Common myeloid progenitor, CD34-positive (primary cell): ENCODE measurements around the gene FES.

Source experiments
- CTCF ChIA-PET: fragments of 350-600 bp; sonication (Branson Sonifier 250); formaldehyde crosslinking; loops from one replicate; lab custom pipeline; 2021; ENCODE audit warnings: antibody characterized with exemption; lab: Charles Lee
- POLR2A ChIA-PET: fragments of 350-600 bp; sonication (Branson Sonifier 250); formaldehyde crosslinking; loops from one replicate; lab custom pipeline; 2021; ENCODE audit warnings: antibody characterized with exemption; lab: Charles Lee
- DNase-seq, 3 donors: peaks; one replicate each; pipeline versions ENCODE4 v3.0.0 to v3.0.0-alpha.2; 2013
- H3K27ac ChIP-seq, 2 experiments: 1 replicate in 1 of 2; 2 replicates in 1 of 2; pipeline ENCODE4 v1.7.0; 2013; ENCODE audit warnings: inconsistent platforms in 2 of 2, low read length in 2 of 2, mild to moderate bottlenecking in 2 of 2, low read depth in 1 of 2, moderate library complexity in 1 of 2; ENCODE audit not compliant: severe bottlenecking in 2 of 2, insufficient read depth in 1 of 2, poor library complexity in 1 of 2
- H3K27me3 ChIP-seq, 5 experiments: replicated peaks in 2 of 5; 1 replicate in 3 of 5; 2 replicates in 2 of 5; pipeline versions ENCODE4 v1.6.1 to v1.7.0; 2013; ENCODE audit warnings: low read length in 4 of 5, mild to moderate bottlenecking in 2 of 5, moderate library complexity in 2 of 5, inconsistent platforms in 1 of 5; ENCODE audit not compliant: insufficient read depth in 5 of 5, control insufficient read depth in 4 of 5
- H3K36me3 ChIP-seq, 4 experiments: 1 replicate in 2 of 4; 2 replicates in 2 of 4; pipeline versions ENCODE4 v1.6.1 to v1.7.0; 2013; ENCODE audit warnings: low read length in 3 of 4, control low read depth in 1 of 4, mild to moderate bottlenecking in 1 of 4; ENCODE audit not compliant: control insufficient read depth in 4 of 4, insufficient read depth in 4 of 4
- H3K4me1 ChIP-seq, 4 experiments: 1 replicate in 3 of 4; 2 replicates in 1 of 4; pipeline versions ENCODE4 v1.6.1 to v1.7.1; 2013; ENCODE audit warnings: low read length in 3 of 4, mild to moderate bottlenecking in 3 of 4, control low read depth in 1 of 4, inconsistent platforms in 1 of 4, moderate library complexity in 1 of 4; ENCODE audit not compliant: control insufficient read depth in 4 of 4, insufficient read depth in 4 of 4; ENCODE audit errors: control extremely low read depth in 1 of 4
- H3K4me3 ChIP-seq, 7 experiments: 1 replicate in 4 of 7; 2 replicates in 3 of 7; pipeline versions ENCODE4 v1.5.1 to v1.7.0; 2013; ENCODE audit warnings: mild to moderate bottlenecking in 7 of 7, low read length in 6 of 7, moderate library complexity in 6 of 7, inconsistent platforms in 2 of 7, low read depth in 2 of 7, control low read depth in 1 of 7; ENCODE audit not compliant: insufficient read depth in 4 of 7, control insufficient read depth in 1 of 7; ENCODE audit errors: extremely low read depth in 1 of 7
- H3K9me3 ChIP-seq, 5 experiments: 1 replicate in 4 of 5; 2 replicates in 1 of 5; pipeline versions ENCODE4 v1.6.1 to v1.7.1; 2013; ENCODE audit warnings: low read length in 4 of 5, mild to moderate bottlenecking in 2 of 5, inconsistent platforms in 1 of 5, low read depth in 1 of 5, moderate library complexity in 1 of 5; ENCODE audit not compliant: control insufficient read depth in 4 of 5, insufficient read depth in 2 of 5; ENCODE audit errors: control extremely low read depth in 1 of 5
- WGBS: methylation state at CpG from one replicate; pipeline ENCODE4 v1.1.5; 2013; ENCODE audit not compliant: insufficient coverage; 5-methylcytosine and 5-hydroxymethylcytosine counted together

Gene FES

GRCh38 chr15:90882781-90883525 lies 1.4 kb upstream of the FES start:
- H3K4me1 ChIP-seq = peaks cover 0 to 44% (median 40%) of the 10 kb centered on the region in 4 experiments
- peak in 1 of 3 donors; percentile 27 for DNase-seq
- peak overlapping the region; percentile 68 to 89 for H3K27ac ChIP-seq
- WGBS = 74% methylated on average over 4 of the region's 13 CpGs
- H3K9me3 ChIP-seq = no peaks in the 10 kb centered on the region
- peaks cover 5 to 67% (median 45%) of the 10 kb centered on the region in 4 experiments for H3K36me3 ChIP-seq
- no peaks in the 10 kb centered on the region for H3K27me3 ChIP-seq
- H3K4me3 ChIP-seq = peak overlapping the region in 1 of 7 experiments; percentile 85
- POLR2A ChIA-PET = no interaction called here
- CTCF ChIA-PET = interaction anchor here (1.0 kb wide), 1 partner anchor 22 kb away, joined by 3 read pairs; no protein-coding TSS in a partner anchor

GRCh38 chr15:90883526-90883975 lies 753 bp upstream of the FES start:
- 77% methylated on average over 6 of the region's 7 CpGs for WGBS

GRCh38 chr15:90884719-90885431 lies 571 bp downstream of the FES start:
- Histone ChIP-seq H3K4me1 (peaks cover 0 to 44% (median 40%) of the 10 kb centered on the region in 4 experiments), H3K27me3 (no peaks in the 10 kb centered on the region), H3K27ac (peak overlapping the region; percentile 66 to 89), H3K36me3 (peaks cover 8 to 65% (median 42%) of the 10 kb centered on the region in 4 experiments), H3K4me3 (peak overlapping the region; percentile 42 to 86 (median 76)), H3K9me3 (no peaks in the 10 kb centered on the region)
- 8% methylated on average over 16 of the region's 16 CpGs for WGBS
- CTCF ChIA-PET = interaction anchor here (0.6 to 3.9 kb wide), 51 partner anchors 9 to 592 kb away, joined by 3 to 35 read pairs (median 4); partner anchors contain the start of gene HDDC3
- no peak for DNase-seq
- POLR2A ChIA-PET = interaction anchor here (0.6 to 2.8 kb wide), 7 partner anchors 14 to 237 kb away, joined by 3 to 9 read pairs (median 5); partner anchors contain the start of gene MAN2A2

More at GRCh38 chr15:90883526-90883975, 753 bp upstream of the FES start:
- peak in 1 of 3 donors; percentile 30 for DNase-seq
- peaks cover 0 to 44% (median 40%) of the 10 kb centered on the region in 4 experiments for H3K4me1 ChIP-seq
- POLR2A ChIA-PET = no interaction called here
- no peaks in the 10 kb centered on the region for H3K9me3 ChIP-seq
- no peaks in the 10 kb centered on the region for H3K27me3 ChIP-seq
- H3K4me3 ChIP-seq = peak overlapping the region in 6 of 7 experiments; percentile 42 to 86 (median 80)
- peaks cover 5 to 67% (median 44%) of the 10 kb centered on the region in 4 experiments for H3K36me3 ChIP-seq
- peak overlapping the region; percentile 68 to 89 for H3K27ac ChIP-seq
- CTCF ChIA-PET = interaction anchor here (1.0 to 3.9 kb wide), 2 partner anchors 22 to 183 kb away, joined by 3 to 24 read pairs; no protein-coding TSS in a partner anchor

- 13% methylated on average over 22 of the region's 23 CpGs for WGBS
Observed at GRCh38 chr15:90885432-90886290, 1.4 kb downstream of the FES start.

GRCh38 chr15:90886291-90886614 lies 1.9 kb downstream of the FES start:
- no peak for DNase-seq
- Histone ChIP-seq H3K4me3 (peak overlapping the region in 5 of 7 experiments; percentile 4 to 86 (median 76)), H3K27ac (no peak overlapping the region), H3K36me3 (peaks cover 11 to 65% (median 39%) of the 10 kb centered on the region in 4 experiments), H3K4me1 (peaks cover 0 to 44% (median 40%) of the 10 kb centered on the region in 4 experiments), H3K9me3 (no peaks in the 10 kb centered on the region), H3K27me3 (no peaks in the 10 kb centered on the region)
- CTCF ChIA-PET = interaction anchor here (0.7 to 3.9 kb wide), 44 partner anchors 10 to 566 kb away, joined by 3 to 35 read pairs (median 5); partner anchors contain the start of genes BLM and HDDC3
- POLR2A ChIA-PET = interaction anchor here (0.6 to 2.8 kb wide), 6 partner anchors 16 to 322 kb away, joined by 3 to 9 read pairs (median 5); partner anchors contain the start of genes BLM and MAN2A2
- WGBS = 81% methylated on average over 2 of the region's 5 CpGs

More at GRCh38 chr15:90885432-90886290, 1.4 kb downstream of the FES start:
- Histone ChIP-seq H3K4me1 (peaks cover 0 to 44% (median 40%) of the 10 kb centered on the region in 4 experiments), H3K9me3 (no peaks in the 10 kb centered on the region), H3K27me3 (no peaks in the 10 kb centered on the region), H3K36me3 (peaks cover 8 to 65% (median 40%) of the 10 kb centered on the region in 4 experiments), H3K4me3 (peak overlapping the region in 6 of 7 experiments; percentile 17 to 86 (median 80)), H3K27ac (peak overlapping the region in 1 of 2 experiments; percentile 89)
- ChIA-PET POLR2A (interaction anchor here (0.6 to 2.8 kb wide), 7 partner anchors 15 to 321 kb away, joined by 3 to 9 read pairs (median 5); partner anchors contain the start of genes BLM and MAN2A2), CTCF (interaction anchor here (0.7 to 3.9 kb wide), 66 partner anchors 10 to 593 kb away, joined by 3 to 35 read pairs (median 4); partner anchors contain the start of genes BLM and HDDC3)
- peak; percentile 79 to 90 (median 86) for DNase-seq

- 95% methylated on average over 13 of the region's 13 CpGs for WGBS
- CTCF ChIA-PET = interaction anchor here (1.1 to 3.9 kb wide), 11 partner anchors 9 to 238 kb away, joined by 3 to 35 read pairs (median 14); partner anchors contain the start of gene HDDC3
- POLR2A ChIA-PET = no interaction called here
- DNase-seq = no peak
- Histone ChIP-seq H3K36me3 (peaks cover 13 to 65% (median 41%) of the 10 kb centered on the region in 4 experiments), H3K4me3 (peak overlapping the region in 1 of 7 experiments; percentile 86), H3K9me3 (no peaks in the 10 kb centered on the region), H3K4me1 (peaks cover 0 to 44% (median 40%) of the 10 kb centered on the region in 4 experiments), H3K27ac (peak overlapping the region in 1 of 2 experiments; percentile 3), H3K27me3 (no peaks in the 10 kb centered on the region)
Observed at GRCh38 chr15:90887037-90887481, 2.8 kb downstream of the FES start.
